ENCODE data around the gene GREB1.

The GREB1 gene

GRCh38 chr2:11562476-11562875 lies 28.6 kb downstream of the GREB1 start:
- H3K9me3 ChIP-seq (ENCODE audit: insufficient read depth, low read depth, low read length): no peaks in the 10 kb centered on the region
- H3K27me3 ChIP-seq (ENCODE audit: insufficient read depth, low read length): no peaks in the 10 kb centered on the region
- 97% methylated on average over 5 of the region's 5 CpGs for WGBS
- H3K27ac ChIP-seq (ENCODE audit: low read depth, low read length): no peak overlapping the region
- no peak overlapping the region for H3K4me3 ChIP-seq (ENCODE audit: low read length)
- peaks cover 9% of the 10 kb centered on the region; the same call in 1 of the 2 replicates for H3K4me1 ChIP-seq (ENCODE audit: insufficient read depth, low read length)
- no peak overlapping the region for H3K9ac ChIP-seq (ENCODE audit: low read depth, low read length)
- no peaks in the 10 kb centered on the region for H3K36me3 ChIP-seq (ENCODE audit: insufficient read depth, low read length)

- no peak overlapping the region for H3K4me3 ChIP-seq (ENCODE audit: low read length)
Observed at GRCh38 chr2:11563784-11564666, 30.2 kb downstream of the GREB1 start.

GRCh38 chr2:11564816-11565567 lies 31.1 kb downstream of the GREB1 start:
- no peaks in the 10 kb centered on the region for H3K4me1 ChIP-seq (ENCODE audit: insufficient read depth, low read length)
- H3K9me3 ChIP-seq (ENCODE audit: insufficient read depth, low read depth, low read length): no peaks in the 10 kb centered on the region
- WGBS: 90% methylated on average over 5 of the region's 7 CpGs
- no peak overlapping the region for H3K4me3 ChIP-seq (ENCODE audit: low read length)
- H3K36me3 ChIP-seq (ENCODE audit: insufficient read depth, low read length): peaks cover 9% of the 10 kb centered on the region; the same call in 1 of the 2 replicates
- H3K9ac ChIP-seq (ENCODE audit: low read depth, low read length): no peak overlapping the region
- H3K27me3 ChIP-seq (ENCODE audit: insufficient read depth, low read length): no peaks in the 10 kb centered on the region
- H3K27ac ChIP-seq (ENCODE audit: low read depth, low read length): no peak overlapping the region

More at GRCh38 chr2:11563784-11564666, 30.2 kb downstream of the GREB1 start:
- Histone ChIP-seq H3K9me3 (ENCODE audit: insufficient read depth, low read depth, low read length) (no peaks in the 10 kb centered on the region), H3K36me3 (ENCODE audit: insufficient read depth, low read length) (peaks cover 9% of the 10 kb centered on the region; the same call in 1 of the 2 replicates), H3K4me1 (ENCODE audit: insufficient read depth, low read length) (no peaks in the 10 kb centered on the region; the same call in 1 of the 2 replicates), H3K9ac (ENCODE audit: low read depth, low read length) (no peak overlapping the region), H3K27me3 (ENCODE audit: insufficient read depth, low read length) (no peaks in the 10 kb centered on the region), H3K27ac (ENCODE audit: low read depth, low read length) (no peak overlapping the region)
- 93% methylated on average over 8 of the region's 8 CpGs for WGBS

GRCh38 chr2:11566383-11566782 lies 32.5 kb downstream of the GREB1 start:
- H3K27me3 ChIP-seq (ENCODE audit: insufficient read depth, low read length): no peaks in the 10 kb centered on the region
- no peak overlapping the region for H3K27ac ChIP-seq (ENCODE audit: low read depth, low read length)
- H3K9me3 ChIP-seq (ENCODE audit: insufficient read depth, low read depth, low read length): no peaks in the 10 kb centered on the region
- 93% methylated on average over 14 of the region's 14 CpGs for WGBS
- H3K4me1 ChIP-seq (ENCODE audit: insufficient read depth, low read length): no peaks in the 10 kb centered on the region
- peaks cover 9% of the 10 kb centered on the region; the same call in 1 of the 2 replicates for H3K36me3 ChIP-seq (ENCODE audit: insufficient read depth, low read length)
- no peak overlapping the region for H3K4me3 ChIP-seq (ENCODE audit: low read length)
- no peak overlapping the region for H3K9ac ChIP-seq (ENCODE audit: low read depth, low read length)

GRCh38 chr2:11567631-11568031 lies 33.8 kb downstream of the GREB1 start:
- Histone ChIP-seq H3K9me3 (ENCODE audit: insufficient read depth, low read depth, low read length) (no peaks in the 10 kb centered on the region), H3K27me3 (ENCODE audit: insufficient read depth, low read length) (no peaks in the 10 kb centered on the region)
- 96% methylated on average over 8 of the region's 8 CpGs for WGBS

GRCh38 chr2:11568436-11568835 lies 34.6 kb downstream of the GREB1 start:
- H3K4me1 ChIP-seq (ENCODE audit: insufficient read depth, low read length): peaks cover 6% of the 10 kb centered on the region
- H3K4me3 ChIP-seq (ENCODE audit: low read length): no peak overlapping the region
- no peak overlapping the region for H3K9ac ChIP-seq (ENCODE audit: low read depth, low read length)
- no peak overlapping the region for H3K27ac ChIP-seq (ENCODE audit: low read depth, low read length)
- peaks cover 9% of the 10 kb centered on the region; the same call in 1 of the 2 replicates for H3K36me3 ChIP-seq (ENCODE audit: insufficient read depth, low read length)
- WGBS: 95% methylated on average over 9 of the region's 10 CpGs
- H3K27me3 ChIP-seq (ENCODE audit: insufficient read depth, low read length): no peaks in the 10 kb centered on the region
- no peaks in the 10 kb centered on the region for H3K9me3 ChIP-seq (ENCODE audit: insufficient read depth, low read depth, low read length)

More at GRCh38 chr2:11567631-11568031, 33.8 kb downstream of the GREB1 start:
- Histone ChIP-seq H3K9ac (ENCODE audit: low read depth, low read length) (no peak overlapping the region), H3K4me3 (ENCODE audit: low read length) (no peak overlapping the region), H3K27ac (ENCODE audit: low read depth, low read length) (no peak overlapping the region), H3K36me3 (ENCODE audit: insufficient read depth, low read length) (peaks cover 9% of the 10 kb centered on the region; the same call in 1 of the 2 replicates), H3K4me1 (ENCODE audit: insufficient read depth, low read length) (no peaks in the 10 kb centered on the region)

- Histone ChIP-seq H3K27me3 (ENCODE audit: insufficient read depth, low read length) (no peaks in the 10 kb centered on the region), H3K4me3 (ENCODE audit: low read length) (no peak overlapping the region), H3K4me1 (ENCODE audit: insufficient read depth, low read length) (peaks cover 17% of the 10 kb centered on the region), H3K27ac (ENCODE audit: low read depth, low read length) (no peak overlapping the region), H3K9ac (ENCODE audit: low read depth, low read length) (no peak overlapping the region), H3K36me3 (ENCODE audit: insufficient read depth, low read length) (peaks cover 9% of the 10 kb centered on the region; the same call in 1 of the 2 replicates), H3K9me3 (ENCODE audit: insufficient read depth, low read depth, low read length) (no peaks in the 10 kb centered on the region)
- 98% methylated on average over 7 of the region's 7 CpGs for WGBS
Observed at GRCh38 chr2:11569636-11570035, 35.8 kb downstream of the GREB1 start.

- Histone ChIP-seq H3K4me3 (ENCODE audit: low read length) (no peak overlapping the region), H3K4me1 (ENCODE audit: insufficient read depth, low read length) (peaks cover 17% of the 10 kb centered on the region), H3K27ac (ENCODE audit: low read depth, low read length) (no peak overlapping the region), H3K9me3 (ENCODE audit: insufficient read depth, low read depth, low read length) (no peaks in the 10 kb centered on the region), H3K36me3 (ENCODE audit: insufficient read depth, low read length) (peaks cover 9% of the 10 kb centered on the region; the same call in 1 of the 2 replicates), H3K27me3 (ENCODE audit: insufficient read depth, low read length) (no peaks in the 10 kb centered on the region), H3K9ac (ENCODE audit: low read depth, low read length) (no peak overlapping the region)
- 95% methylated on average over 7 of the region's 7 CpGs for WGBS
Observed at GRCh38 chr2:11571170-11571569, 37.3 kb downstream of the GREB1 start.

- Histone ChIP-seq H3K27ac (ENCODE audit: low read depth, low read length) (no peak overlapping the region), H3K27me3 (ENCODE audit: insufficient read depth, low read length) (no peaks in the 10 kb centered on the region), H3K9me3 (ENCODE audit: insufficient read depth, low read depth, low read length) (no peaks in the 10 kb centered on the region), H3K9ac (ENCODE audit: low read depth, low read length) (no peak overlapping the region), H3K4me3 (ENCODE audit: low read length) (no peak overlapping the region), H3K4me1 (ENCODE audit: insufficient read depth, low read length) (peaks cover 17% of the 10 kb centered on the region), H3K36me3 (ENCODE audit: insufficient read depth, low read length) (peaks cover 6% of the 10 kb centered on the region; the same call in 1 of the 2 replicates)
- 86% methylated on average over 9 of the region's 9 CpGs for WGBS
Observed at GRCh38 chr2:11572996-11573395, 39.2 kb downstream of the GREB1 start.

GRCh38 chr2:11573418-11574175 lies 39.8 kb downstream of the GREB1 start:
- H3K9me3 ChIP-seq (ENCODE audit: insufficient read depth, low read depth, low read length): no peaks in the 10 kb centered on the region
- peaks cover 17% of the 10 kb centered on the region for H3K4me1 ChIP-seq (ENCODE audit: insufficient read depth, low read length)
- no peak overlapping the region for H3K9ac ChIP-seq (ENCODE audit: low read depth, low read length)
- WGBS: 57% methylated on average over 10 of the region's 10 CpGs
- H3K27me3 ChIP-seq (ENCODE audit: insufficient read depth, low read length): no peaks in the 10 kb centered on the region
- H3K36me3 ChIP-seq (ENCODE audit: insufficient read depth, low read length): peaks cover 4% of the 10 kb centered on the region; the same call in 1 of the 2 replicates
- H3K4me3 ChIP-seq (ENCODE audit: low read length): no peak overlapping the region
- no peak overlapping the region for H3K27ac ChIP-seq (ENCODE audit: low read depth, low read length)

Measured in HUES64 (cell line).